PFSK-1 (cell line): ENCODE results near the gene FOXK2.

ENCODE experiments used
- FOXP2 ChIP-seq: optimal IDR thresholded peaks from 2 replicates; pipeline ENCODE3; 2011; ENCODE audit warnings: borderline replicate concordance, control low read depth, inconsistent platforms; ENCODE audit not compliant: insufficient read depth; ENCODE audit errors: extremely low read length, extremely low read depth
- POLR2AphosphoS5 ChIP-seq: IDR thresholded peaks from 2 replicates; pipeline ENCODE4 v1.6.1; 2012; ENCODE audit warnings: low read depth, mild to moderate bottlenecking, control low read depth, low read length, moderate library complexity
- SIN3A ChIP-seq: IDR thresholded peaks from 2 replicates; pipeline ENCODE4 v1.6.1; 2012; ENCODE audit warnings: mild to moderate bottlenecking, low read length, moderate library complexity, borderline replicate concordance; ENCODE audit not compliant: insufficient read depth
- TAF1 ChIP-seq: IDR thresholded peaks from 2 replicates; pipeline ENCODE4 v1.6.1; 2012; ENCODE audit warnings: low read length, control low read depth, borderline replicate concordance; ENCODE audit not compliant: insufficient read depth
- TF ChIP-seq, protein P1 (sequence below), 2 experiments: IDR thresholded peaks; 2 replicates each; pipeline versions ENCODE4 v1.6.1 to v1.8.0; 2011 to 2012; ENCODE audit warnings: low read depth in 2 of 2, low read length in 2 of 2, control low read depth in 1 of 2, inconsistent platforms in 1 of 2, mild to moderate bottlenecking in 1 of 2, moderate library complexity in 1 of 2; ENCODE audit not compliant: insufficient read depth in 1 of 2

FOXK2 gene

DNA sequence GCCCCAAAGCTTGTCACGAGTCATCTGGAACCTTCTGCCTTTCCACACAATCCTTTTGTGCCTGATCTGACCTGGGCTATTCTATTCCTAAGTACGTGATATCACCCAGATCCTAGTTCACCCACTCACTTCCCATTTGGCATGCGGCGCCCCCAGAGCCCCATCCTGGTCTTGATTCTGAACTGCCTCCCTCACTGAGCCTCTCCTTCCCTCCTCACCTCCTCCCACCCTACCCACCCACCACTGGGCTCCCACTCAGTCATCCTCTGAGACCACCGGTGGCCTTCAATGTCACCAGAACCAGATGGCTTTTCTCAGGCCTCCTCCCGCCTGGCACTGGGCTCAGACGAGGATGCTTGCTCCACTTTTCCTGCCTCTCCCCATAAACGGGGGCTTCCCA is 110.2 kb downstream of the FOXK2 start:
- TF ChIP-seq FOXP2 = no peak
- no peak for TF ChIP-seq POLR2AphosphoS5
- TF ChIP-seq, protein P1, sequence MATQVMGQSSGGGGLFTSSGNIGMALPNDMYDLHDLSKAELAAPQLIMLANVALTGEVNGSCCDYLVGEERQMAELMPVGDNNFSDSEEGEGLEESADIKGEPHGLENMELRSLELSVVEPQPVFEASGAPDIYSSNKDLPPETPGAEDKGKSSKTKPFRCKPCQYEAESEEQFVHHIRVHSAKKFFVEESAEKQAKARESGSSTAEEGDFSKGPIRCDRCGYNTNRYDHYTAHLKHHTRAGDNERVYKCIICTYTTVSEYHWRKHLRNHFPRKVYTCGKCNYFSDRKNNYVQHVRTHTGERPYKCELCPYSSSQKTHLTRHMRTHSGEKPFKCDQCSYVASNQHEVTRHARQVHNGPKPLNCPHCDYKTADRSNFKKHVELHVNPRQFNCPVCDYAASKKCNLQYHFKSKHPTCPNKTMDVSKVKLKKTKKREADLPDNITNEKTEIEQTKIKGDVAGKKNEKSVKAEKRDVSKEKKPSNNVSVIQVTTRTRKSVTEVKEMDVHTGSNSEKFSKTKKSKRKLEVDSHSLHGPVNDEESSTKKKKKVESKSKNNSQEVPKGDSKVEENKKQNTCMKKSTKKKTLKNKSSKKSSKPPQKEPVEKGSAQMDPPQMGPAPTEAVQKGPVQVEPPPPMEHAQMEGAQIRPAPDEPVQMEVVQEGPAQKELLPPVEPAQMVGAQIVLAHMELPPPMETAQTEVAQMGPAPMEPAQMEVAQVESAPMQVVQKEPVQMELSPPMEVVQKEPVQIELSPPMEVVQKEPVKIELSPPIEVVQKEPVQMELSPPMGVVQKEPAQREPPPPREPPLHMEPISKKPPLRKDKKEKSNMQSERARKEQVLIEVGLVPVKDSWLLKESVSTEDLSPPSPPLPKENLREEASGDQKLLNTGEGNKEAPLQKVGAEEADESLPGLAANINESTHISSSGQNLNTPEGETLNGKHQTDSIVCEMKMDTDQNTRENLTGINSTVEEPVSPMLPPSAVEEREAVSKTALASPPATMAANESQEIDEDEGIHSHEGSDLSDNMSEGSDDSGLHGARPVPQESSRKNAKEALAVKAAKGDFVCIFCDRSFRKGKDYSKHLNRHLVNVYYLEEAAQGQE (IDR thresholded peaks at IDR 0.05; ENCODE audit: insufficient read depth in 1 of 2, low read depth in 2 of 2, low read length in 2 of 2) = no peak
- TF ChIP-seq TAF1 = no peak
- TF ChIP-seq SIN3A = no peak

DNA sequence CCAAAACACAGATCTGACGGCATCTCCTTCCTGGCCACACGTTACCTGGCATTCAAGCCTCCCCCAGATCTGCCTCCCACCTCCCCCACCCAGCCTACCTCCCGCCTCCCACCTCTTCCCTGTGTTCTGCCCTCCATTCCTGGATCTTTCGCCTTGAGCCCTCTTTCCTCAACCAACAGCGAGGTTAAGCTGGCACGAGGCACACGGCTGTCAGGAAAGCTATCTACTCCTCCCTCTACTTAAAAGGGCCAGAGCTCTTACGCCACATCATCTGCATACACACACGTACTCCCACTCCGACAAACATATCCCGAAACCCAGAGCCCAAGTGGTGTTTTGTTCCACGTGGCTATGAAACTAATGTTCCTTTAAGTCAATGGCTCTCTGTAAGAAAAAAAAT is 110.7 kb downstream of the FOXK2 start:
- no peak for TF ChIP-seq SIN3A
- TF ChIP-seq, protein P1 (IDR thresholded peaks at IDR 0.05; ENCODE audit: insufficient read depth in 1 of 2, low read depth in 2 of 2, low read length in 2 of 2) = no peak
- no peak for TF ChIP-seq POLR2AphosphoS5
- TF ChIP-seq FOXP2 = no peak
- TF ChIP-seq TAF1 = no peak

- TF ChIP-seq TAF1 (no peak), SIN3A (no peak), POLR2AphosphoS5 (no peak), FOXP2 (no peak)
- TF ChIP-seq, protein P1 (IDR thresholded peaks at IDR 0.05; ENCODE audit: insufficient read depth in 1 of 2, low read depth in 2 of 2, low read length in 2 of 2) = no peak
Measured at GRCh38 chr17:82631544-82631943, 112.0 kb downstream of the FOXK2 start.

DNA sequence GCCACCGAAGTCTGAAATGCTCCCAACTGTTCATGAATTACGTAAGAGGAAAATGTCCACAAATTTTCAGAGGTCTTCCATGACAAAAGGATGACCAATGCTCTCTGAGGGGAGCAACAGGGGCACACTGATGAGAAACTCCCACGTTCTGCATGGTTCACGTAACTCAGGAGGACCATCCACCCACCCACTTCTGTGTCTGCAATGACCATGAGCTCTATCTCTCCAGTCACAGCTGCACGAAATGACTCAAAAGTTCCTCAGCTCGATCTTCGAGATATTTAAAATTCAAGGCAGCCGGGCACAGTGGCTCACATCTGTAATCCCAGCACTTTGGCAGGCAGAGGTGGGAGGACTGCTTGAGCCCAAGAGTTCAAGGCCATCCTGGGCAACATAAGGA is 112.9 kb downstream of the FOXK2 start:
- TF ChIP-seq POLR2AphosphoS5 (no peak), TAF1 (no peak), FOXP2 (no peak)
- TF ChIP-seq, protein P1 (IDR thresholded peaks at IDR 0.05; ENCODE audit: insufficient read depth in 1 of 2, low read depth in 2 of 2, low read length in 2 of 2) = no peak

DNA sequence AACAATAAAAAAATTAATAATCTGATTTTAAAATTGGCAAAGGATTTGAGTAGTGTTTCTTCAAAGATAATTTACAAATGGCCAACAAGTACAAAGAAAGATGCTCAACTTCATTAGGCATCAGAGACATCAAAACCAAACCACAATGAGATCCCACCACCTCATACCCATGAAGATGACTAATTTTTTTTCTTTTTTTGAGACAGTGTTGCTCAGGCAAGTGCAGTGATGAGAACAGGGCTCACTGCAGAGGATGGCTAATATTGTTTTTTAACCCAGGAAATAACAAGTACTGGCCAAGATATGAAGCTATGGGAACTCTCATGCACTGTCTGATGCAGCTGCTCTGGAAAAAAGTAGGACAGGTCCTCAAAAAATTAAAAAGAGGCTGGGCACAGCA is 113.8 kb downstream of the FOXK2 start:
- TF ChIP-seq TAF1 (no peak), SIN3A (no peak), FOXP2 (no peak), POLR2AphosphoS5 (no peak)
- TF ChIP-seq, protein P1 (IDR thresholded peaks at IDR 0.05; ENCODE audit: insufficient read depth in 1 of 2, low read depth in 2 of 2, low read length in 2 of 2) = no peak
